GM19043 (cell line): ENCODE results near the gene FSTL1.
A peak's percentile ranks its signal among the peaks of the same experiment; 100 is the strongest.

Experiments
- ATAC-seq: cut with Tn5 transposase; IDR thresholded peaks from one replicate; pipeline ENCODE4 v1.9.1; 2021; ENCODE audit warnings: low read depth; ENCODE audit not compliant: unreplicated experiment

The FSTL1 gene

GRCh38 chr3:120364821-120365220 is 86.0 kb downstream of the FSTL1 start:
- ATAC-seq = no peak

GRCh38 chr3:120364101-120364500 is 86.7 kb downstream of the FSTL1 start:
- ATAC-seq = no peak

- no peak for ATAC-seq
Observed at GRCh38 chr3:120357807-120358206, 93.0 kb downstream of the FSTL1 start.

DNA sequence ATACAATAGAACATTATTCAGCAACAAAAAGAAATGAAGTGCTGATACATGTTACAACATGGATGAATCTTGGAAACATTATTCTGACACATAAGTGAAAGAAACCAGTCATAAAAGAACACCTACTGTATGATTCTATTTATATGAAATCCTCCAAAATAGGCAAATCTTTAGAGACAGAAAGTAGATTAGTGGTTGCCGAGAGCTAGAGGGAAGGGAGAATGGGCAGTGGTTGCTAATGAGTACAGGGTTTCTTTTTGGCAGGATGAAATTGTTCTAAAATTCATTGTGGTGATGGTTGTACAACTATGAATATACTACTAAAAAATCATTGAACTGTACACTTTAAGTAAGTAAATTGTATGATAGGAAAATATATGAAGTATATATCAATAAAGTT is 95.3 kb downstream of the FSTL1 start:
- ATAC-seq = no peak

DNA sequence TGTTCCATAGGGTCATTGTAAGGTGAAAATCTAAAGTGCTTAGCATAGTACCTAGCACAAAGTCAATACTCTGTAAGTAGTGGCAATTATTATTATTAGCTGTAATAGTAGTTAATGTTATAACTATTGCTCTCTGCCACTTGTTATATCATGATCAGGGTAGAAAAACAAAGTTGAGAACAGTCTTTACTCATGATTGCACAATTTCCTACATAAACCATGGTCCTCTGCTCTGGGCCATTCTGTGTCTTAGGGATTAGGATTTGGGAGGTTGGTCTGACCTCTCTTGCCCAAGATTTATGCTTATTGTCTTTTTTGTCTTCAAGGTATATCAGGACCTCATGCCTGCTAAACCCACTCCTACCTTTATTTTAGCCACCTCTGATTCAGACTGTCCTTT is 97.3 kb downstream of the FSTL1 start:
- no peak for ATAC-seq

GRCh38 chr3:120352017-120352416 is 98.8 kb downstream of the FSTL1 start:
- no peak for ATAC-seq

DNA sequence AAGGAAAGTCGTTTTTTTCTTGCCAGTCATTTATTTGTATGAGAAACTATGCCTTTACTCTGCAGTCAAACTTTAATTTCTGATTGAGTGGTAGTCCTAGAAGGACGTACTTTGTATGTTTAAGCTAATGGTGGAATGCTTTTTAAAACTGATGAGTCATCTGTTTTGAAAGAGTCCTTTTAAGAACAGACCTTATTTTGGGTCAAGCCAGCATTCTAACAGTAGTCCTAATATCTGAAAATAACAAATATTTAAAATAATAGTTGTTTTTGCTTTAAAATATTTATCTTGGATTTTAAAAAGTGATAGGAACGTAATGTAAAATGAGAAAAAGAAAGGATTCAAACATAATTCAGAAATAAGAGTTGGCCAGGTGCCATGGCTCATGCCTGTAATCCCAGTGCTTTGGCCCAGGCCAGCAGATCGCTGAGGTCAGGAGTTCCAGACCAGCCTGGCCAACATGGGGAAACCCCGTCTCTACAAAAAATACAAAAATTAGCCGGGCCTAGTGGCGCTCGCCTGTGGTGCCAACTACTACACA is 100.3 kb downstream of the FSTL1 start:
- no peak for ATAC-seq

- ATAC-seq = no peak
Observed at GRCh38 chr3:120349855-120350125, 101.0 kb downstream of the FSTL1 start.

DNA sequence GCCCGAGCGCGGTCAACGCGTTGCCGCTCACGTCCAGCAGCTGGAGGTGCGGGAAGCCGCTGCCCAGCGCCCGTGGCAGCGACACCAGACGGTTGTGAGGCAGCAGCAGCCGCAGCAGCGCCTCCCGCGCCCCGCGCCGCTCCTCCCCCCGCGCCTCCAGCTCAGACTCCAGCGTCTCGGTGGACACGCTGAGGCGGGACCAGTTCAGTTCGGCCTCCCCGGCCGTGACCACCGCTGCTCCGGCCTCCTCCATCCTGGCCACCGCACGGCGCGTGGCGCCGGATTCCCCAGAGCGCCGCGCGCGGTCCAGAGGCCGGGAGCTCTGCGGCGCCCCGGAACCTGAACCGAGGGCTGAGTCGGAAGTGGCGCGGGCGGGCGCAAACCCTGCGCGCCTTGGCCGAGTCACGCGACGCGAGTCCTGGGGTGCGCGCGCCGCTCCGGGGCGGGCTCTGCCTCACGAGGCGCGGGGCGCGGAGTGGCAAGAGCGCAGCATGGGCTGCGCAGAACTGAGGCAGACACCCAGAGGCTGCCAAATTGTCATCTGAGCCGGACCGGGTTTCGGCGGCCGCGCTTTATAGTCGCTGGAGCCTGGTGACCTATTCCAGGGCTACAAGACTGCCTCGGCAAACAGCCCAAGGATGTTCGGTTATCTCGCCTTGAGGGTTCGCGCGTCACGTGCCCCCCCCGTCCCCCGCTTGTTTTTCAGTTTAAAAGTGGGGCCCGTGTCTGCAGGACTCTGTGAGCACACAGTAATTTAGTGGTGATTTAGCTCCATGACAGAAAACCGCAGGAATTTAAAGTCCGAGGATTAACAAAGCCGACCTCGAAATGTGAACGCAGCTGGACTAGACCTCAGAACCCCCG is 101.6 kb downstream of the FSTL1 start, which contains the start of gene LRRC58:
Gene LRRC58 (minus strand): TSS at position 364 of the 864 bp plus-strand sequence. CDS start 111 bp downstream, at position 253.
- ATAC-seq = peak; percentile 80

DNA sequence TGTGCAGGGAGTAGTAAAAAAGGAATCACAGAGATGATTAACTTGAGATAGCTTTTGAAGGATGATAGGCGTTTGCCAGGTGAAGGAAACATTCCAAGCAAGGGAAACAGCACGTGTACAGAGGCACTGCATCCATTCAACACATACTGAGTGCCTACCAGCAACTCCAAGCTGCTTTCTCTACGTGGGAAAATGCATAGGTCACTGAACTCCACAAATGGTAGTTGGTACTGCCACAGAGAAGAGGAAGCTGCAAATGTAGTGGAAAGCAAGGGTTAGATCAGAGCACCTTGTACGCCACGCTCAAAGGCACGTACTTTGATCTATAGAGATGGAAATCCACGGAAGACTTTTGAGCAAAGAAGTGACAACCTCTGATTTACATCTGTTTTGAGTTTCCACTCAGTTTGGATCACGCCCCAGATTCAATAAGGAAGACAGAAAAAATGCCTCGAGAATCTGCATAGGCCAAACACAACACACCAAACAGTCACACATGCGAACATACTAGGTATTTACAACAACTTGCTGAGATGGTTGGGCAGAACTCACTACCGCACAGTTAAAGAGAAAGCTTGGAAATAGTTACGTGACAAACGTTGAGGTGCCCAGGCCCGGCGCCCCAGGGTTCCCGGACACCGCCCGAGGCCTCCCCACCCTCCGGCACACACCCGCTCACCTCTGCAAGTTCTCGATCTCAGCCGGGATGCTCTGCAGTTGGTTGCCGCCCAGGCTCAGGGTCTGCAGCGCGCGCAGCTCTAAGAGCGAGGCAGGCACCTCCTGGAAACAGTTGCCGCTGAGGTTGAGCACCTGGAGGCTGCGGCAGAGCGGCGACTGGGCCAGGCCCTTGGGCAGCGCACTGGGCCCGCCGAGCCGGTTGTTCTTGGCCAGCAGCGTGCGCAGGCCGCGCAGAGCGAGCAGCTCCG is 102.5 kb downstream of the FSTL1 start:
- peak; percentile 42 for ATAC-seq

- no peak for ATAC-seq
Observed at GRCh38 chr3:120344349-120344748, 106.4 kb downstream of the FSTL1 start.
